IMR-90 (cell line): ENCODE data around the gene GPR142.

Experiments
- FOS ChIP-seq: fragments of 150-350 bp; IDR thresholded peaks from 2 replicates; pipeline ENCODE4 v1.6.1; 2016; ENCODE audit warnings: low read depth, low read length
- MAZ ChIP-seq: IDR thresholded peaks from 2 replicates; pipeline ENCODE4 v1.6.1; 2012; ENCODE audit warnings: low read depth, mild to moderate bottlenecking, low read length, improper control_type of control experiment, moderate library complexity, borderline replicate concordance
- MXI1 ChIP-seq: IDR thresholded peaks from 2 replicates; pipeline ENCODE4 v1.6.1; 2012; ENCODE audit warnings: low read depth, mild to moderate bottlenecking, low read length, moderate library complexity, borderline replicate concordance
- NFE2L2 ChIP-seq: fragments of 150-350 bp; IDR thresholded peaks from 2 replicates; pipeline ENCODE4 v1.6.1; 2016; ENCODE audit warnings: low read depth, mild to moderate bottlenecking, low read length
- RAD21 ChIP-seq: IDR thresholded peaks from 2 replicates; pipeline ENCODE4 v1.6.1; 2012; ENCODE audit warnings: low read length, improper control_type of control experiment
- RCOR1 ChIP-seq: IDR thresholded peaks from 2 replicates; pipeline ENCODE4 v1.6.1; 2012; ENCODE audit warnings: mild to moderate bottlenecking, low read length, improper control_type of control experiment; ENCODE audit not compliant: insufficient replicate concordance
- TF ChIP-seq, protein P1 (sequence below): conservative IDR thresholded peaks from 2 replicates; pipeline ENCODE4 v1.5.1; 2012; ENCODE audit warnings: mild to moderate bottlenecking, low read depth, low read length, improper control_type of control experiment

DNA sequence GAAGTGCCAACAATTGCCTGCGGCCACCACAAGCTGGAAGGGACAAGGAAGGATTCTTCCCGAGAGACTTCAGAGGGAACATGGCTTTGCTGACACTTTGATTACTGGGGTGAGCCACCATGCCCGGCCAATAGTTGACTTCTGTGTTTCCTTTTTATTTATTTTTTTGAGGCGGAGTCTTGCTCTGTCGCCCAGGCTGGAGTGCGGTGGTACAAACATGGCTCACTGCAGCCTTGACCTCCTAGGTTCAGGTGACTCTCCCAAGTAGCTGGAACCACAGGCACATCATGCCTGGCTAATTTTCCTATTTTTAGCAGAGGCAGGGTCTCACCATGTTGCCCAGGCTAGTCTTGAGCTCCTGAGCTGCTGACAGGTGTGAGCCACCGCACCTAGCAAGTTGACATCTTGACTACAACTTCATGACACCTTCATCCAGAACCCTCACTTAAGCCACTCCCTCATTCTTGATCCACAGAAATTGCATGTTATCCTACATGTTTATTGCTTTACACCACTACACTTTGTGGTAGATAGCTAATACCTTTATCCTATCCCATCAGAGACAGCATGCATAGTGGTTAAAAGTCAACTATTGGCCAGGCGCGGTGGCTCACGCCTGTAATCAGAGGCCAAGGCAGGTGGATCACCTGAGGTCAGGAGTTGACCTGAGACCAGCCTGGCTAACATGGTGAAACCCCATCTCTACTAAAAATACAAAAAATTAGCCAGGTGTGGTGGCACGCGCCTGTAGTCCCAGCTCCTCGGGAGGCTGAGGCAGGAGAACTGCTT is 48.5 kb downstream of the GPR142 start:
- TF ChIP-seq MXI1 (no peak), MAZ (no peak), RCOR1 (no peak), FOS (no peak), NFE2L2 (no peak), RAD21 (no peak)
- TF ChIP-seq, protein P1, sequence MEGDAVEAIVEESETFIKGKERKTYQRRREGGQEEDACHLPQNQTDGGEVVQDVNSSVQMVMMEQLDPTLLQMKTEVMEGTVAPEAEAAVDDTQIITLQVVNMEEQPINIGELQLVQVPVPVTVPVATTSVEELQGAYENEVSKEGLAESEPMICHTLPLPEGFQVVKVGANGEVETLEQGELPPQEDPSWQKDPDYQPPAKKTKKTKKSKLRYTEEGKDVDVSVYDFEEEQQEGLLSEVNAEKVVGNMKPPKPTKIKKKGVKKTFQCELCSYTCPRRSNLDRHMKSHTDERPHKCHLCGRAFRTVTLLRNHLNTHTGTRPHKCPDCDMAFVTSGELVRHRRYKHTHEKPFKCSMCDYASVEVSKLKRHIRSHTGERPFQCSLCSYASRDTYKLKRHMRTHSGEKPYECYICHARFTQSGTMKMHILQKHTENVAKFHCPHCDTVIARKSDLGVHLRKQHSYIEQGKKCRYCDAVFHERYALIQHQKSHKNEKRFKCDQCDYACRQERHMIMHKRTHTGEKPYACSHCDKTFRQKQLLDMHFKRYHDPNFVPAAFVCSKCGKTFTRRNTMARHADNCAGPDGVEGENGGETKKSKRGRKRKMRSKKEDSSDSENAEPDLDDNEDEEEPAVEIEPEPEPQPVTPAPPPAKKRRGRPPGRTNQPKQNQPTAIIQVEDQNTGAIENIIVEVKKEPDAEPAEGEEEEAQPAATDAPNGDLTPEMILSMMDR = no peak
